TTC549 (cell line): ENCODE measurements around the gene PLEKHG3.
A peak's percentile ranks its signal among the peaks of the same experiment; 100 is the strongest.
"Not testable (repeated sequence)": the region's sequence is repeated elsewhere in the genome, so short reads cannot be mapped to it uniquely, and the experiment has no call there.

Source experiments
- FAIRE-seq: peaks from 2 replicates; lab custom pipeline; 2012; peaks lifted over from hg19 to GRCh38; lab: Jason Lieb, UNC

The PLEKHG3 gene

DNA sequence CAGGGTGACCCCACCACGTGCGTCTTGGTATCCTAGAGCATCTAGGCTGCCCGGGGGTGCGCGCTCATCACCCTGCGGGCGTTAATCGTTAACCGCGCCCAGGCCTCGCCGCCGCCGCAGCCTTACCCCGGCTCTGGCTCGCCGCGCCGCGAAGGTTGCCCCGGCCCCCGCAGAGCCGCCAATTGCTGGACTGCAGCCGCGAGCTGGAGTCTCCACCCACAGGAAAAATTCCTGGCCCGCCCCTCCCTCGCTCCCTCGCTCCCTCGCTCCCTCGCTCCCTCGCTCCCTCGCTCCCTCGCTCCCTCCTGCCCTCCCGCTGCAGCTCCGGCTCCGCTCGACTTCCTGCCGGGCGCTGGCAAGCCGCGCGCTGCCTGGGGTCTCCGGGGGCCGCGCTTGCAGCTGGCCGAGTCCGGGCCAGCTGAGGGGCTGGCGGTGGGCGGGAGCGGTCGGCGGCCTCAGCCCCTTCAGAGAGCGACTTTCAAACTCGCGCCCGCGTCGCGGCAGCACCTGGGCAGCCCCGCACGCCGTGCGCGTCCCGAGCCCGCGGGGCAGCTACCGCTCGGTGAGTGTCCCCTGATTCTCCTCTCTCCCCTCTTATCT lies at the start of gene PLEKHG3:
PLEKHG3 (plus strand) TSS at position 282 of the 600 bp plus-strand sequence. CDS start 23,208 bp downstream, outside the sequence.
- FAIRE-seq, result no peak

DNA sequence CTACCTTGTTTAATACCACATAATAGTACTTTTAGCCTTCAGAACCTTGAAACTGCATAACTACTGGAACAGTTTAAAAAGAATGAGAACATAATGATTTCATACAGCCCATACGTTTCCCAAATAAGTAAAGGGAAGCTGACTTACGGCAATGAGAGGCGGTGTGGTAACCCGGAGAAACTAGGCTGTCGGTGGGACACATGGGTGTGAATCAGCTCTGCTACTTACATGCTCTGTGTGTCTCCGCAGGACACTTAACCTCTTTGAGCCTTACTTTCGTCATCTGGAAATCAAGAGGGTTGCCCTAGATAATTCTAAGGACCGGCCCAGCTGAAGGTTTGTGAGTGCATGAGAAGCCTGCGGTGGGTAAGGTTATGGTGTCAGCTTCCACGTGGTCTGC lies 49.3 kb upstream of the PLEKHG3 start:
- FAIRE-seq, result no peak

DNA sequence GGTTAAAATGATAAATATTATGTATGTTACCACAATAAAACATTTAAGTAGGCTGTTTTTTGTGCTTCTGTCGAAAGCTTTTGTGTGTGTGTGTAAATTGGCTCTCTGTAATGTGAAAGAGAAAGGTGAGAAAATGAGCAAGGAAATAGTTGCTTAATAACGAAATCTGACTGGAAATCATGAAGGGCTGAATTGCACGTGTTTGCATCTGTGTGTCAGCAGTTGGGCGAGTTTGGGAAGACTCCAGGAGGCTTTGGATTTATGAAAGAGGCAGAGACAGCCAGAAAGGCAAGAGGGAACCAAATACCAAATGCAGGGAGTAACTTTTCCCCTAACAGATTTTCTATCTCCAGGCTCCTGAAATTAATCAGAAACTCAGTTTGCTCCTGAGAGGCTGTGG lies 47.2 kb upstream of the PLEKHG3 start:
- no peak for FAIRE-seq

DNA sequence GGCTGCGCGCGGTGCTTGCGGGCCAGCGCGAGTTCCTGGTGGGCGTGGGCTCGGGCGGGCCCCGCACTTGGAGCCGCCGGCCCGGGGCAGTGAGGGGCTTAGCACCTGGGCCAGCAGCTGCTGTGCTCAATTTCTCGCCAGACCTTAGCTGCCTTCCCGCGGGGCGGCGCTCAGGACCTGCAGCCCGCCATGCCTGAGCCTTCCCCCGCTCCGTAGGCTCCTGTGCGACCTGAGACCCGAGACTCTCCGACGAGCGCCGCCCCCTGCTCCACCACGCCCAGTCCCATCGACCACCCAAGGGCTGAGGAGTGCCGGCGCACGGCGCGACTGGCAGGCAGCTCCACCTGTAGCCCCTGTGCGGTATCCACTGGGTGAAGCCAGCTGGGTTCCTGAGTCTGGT lies 46.0 kb upstream of the PLEKHG3 start:
- FAIRE-seq, result no peak

DNA sequence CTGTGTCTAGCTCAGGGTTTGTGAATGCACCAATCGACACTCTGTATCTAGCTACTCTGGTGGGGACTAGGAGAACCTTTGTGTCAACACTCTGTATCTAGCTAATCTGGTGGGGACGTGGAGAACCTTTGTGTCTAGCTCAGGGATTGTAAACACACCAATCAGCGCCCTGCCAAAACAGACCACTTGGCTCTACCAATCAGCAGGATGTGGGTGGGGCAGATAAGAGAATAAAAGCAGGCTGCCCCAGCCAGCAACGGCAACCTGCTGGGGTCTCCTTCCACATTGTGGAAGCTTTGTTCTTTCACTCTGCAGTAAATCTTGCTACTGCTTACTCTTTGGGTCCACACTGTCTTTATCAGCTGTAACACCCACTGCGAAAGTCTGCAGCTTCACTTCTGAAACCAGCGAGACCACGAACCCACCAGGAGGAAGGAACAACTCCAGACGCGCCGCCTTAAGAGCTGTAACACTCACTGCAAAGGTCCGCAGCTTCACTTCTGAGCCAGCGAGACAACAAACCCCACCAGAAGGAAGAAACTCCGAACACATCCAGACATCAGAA lies 45.4 kb upstream of the PLEKHG3 start:
- FAIRE-seq, result not testable (repeated sequence)

DNA sequence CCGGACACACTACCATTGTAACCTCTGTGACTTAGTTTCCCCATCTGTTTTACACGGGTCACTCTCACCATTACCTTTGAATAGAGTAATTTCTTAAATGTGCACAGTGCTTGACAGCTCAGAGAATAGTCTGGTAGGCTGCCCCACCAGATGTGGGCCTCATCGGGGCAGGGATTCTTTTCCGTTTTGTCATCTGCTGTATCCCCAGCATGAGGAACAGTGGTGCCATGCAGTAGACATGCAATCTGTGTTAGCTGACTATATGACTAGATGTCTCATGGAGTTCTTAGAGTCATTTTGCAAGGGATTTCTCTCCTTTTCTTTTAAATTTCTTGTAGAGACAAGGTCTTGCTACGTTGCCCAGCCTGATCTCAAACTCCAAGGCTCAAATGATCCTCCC lies 44.9 kb upstream of the PLEKHG3 start:
- no peak for FAIRE-seq

DNA sequence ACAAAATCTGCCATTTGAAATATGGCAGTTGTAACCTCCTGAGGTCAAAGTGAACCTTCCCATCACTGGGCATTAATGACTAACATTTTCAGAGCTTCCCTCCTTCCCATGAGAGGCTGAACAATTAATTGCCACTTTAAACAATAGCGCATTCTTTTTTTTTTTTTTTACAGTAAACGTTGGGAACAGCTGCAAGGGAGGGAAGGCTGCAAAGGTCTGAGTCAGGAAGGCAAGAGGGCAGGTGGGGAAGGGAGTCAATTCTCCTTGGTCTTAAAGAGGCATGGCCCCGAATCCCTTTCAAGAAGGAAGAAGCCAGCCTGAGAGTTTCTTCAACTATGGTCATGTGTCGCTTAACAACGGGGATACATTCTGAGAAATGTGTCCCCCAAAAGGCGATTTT lies 41.0 kb upstream of the PLEKHG3 start:
- FAIRE-seq, result no peak

DNA sequence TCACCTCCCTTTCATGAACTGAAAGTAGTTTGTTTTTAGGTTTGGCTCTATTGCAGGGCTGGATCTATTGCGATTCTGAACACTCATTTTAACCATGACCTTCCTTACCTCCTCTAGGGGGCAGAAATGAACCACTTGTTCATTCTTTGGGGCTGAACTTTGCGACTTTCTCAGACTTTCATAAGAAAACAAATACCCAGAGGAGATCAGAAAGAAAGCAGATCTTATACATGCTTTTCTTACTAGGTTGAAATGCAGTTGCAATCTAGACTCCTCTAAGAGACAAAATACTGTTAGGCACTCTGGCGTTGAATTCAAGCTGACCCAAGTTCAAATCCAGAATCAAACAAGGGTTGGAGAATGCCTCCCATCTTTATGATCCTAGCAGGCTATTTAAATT lies 32.6 kb upstream of the PLEKHG3 start:
- FAIRE-seq, result peak; percentile 82

DNA sequence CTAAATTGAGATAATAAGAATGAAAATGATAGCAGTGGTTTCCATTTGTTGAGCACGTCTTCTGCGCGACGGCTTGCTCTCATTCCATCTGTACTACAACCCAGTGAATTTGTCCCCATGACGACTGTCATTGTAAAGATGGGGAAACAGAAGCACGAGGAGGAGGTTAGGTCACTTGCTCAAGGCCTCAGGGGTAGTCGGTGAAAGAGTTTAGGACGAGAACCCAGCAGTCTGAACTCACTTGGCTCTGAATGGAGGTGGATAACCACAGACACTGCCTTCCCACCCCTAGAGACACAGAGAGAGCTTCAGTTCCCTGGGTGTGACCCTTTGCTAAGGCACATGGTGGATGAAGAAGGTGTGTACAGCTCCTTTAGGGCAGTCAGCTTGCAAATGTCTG lies 30.9 kb upstream of the PLEKHG3 start:
- no peak for FAIRE-seq

DNA sequence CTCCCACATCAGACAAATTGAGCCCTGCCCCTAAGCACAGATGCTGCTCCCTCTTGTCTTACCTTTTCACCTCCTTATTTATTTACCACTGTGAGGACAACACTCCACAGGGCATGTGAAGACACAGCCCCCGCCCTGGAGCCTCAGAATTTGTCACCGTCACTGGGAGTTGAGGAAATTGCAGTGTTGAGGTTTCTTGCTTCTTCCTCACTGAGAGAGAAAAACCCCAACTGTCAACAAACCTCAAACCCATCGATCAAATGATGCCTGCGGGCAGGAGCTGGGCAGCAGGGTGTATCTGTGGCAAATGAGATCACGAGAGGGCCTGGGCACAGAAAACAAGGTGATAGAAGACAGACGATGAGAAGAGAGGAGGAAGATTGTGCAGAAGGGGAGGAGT lies 30.5 kb upstream of the PLEKHG3 start:
- FAIRE-seq, result no peak

DNA sequence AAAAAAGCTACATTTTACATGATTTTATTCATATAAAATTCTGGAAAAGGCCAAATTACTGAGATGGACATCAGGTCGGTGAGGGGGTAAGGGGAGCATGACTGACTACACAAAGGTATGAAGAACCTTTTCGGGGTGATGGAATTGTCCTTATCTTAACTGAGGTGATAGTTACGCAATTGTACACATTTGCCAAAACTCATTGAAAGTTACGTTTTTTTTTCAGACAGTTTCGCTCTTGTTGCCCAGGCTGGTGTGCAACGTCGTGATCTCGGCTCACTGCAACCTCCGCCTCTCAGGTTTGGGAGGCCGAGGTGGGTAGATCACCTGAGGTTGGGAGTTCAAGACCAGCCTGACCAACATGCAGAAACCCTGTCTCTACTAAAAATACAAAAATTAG lies 29.4 kb upstream of the PLEKHG3 start:
- FAIRE-seq, result no peak

DNA sequence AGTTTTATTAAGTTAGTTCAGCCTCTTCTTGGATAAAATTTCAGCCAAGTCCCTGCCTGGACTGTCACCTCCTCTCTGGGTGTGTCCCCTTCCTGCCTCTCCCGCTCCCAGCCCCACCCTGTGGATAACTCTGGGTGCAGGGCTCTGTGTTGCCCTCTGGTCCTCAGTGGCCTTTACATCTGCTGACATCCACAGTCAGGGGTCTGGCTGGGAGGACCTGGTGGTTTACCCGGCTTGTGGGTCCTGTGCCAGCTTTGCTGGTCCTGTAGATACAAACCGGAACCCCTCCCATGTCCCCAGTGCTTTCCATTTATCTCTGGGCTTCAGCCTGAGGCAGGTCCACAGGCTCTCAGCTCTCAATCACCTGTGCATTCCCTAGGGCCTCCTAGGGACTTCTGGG lies 28.9 kb upstream of the PLEKHG3 start:
- no peak for FAIRE-seq

DNA sequence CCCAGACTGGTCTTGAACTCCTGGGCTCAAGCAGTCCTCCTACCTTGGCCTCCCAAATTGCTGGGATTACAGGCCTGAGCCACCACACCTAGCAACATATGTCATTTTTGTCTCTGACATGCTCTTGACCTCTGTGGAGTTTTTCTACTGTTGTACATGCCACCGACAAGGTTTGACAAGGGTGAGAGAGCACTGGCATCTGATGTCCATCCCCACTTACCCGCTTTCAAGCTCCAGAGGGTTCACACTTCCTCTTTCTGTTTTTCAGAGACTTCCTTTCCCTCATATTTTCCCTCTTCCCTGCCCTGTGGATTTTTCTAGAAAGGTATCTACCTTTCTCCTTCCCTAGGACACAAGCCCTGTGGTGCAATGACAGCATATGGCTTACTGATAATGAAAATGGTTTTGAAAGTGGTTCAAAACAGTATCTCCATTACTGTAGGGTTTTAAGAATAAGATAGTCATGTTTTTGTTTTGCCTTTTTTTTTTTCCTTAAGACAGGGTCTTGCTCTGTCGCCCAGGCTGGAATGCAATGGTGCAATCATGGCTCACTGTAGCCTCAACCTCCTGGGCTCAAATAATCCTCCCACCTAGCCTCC lies 27.7 kb upstream of the PLEKHG3 start:
- FAIRE-seq, result no peak

DNA sequence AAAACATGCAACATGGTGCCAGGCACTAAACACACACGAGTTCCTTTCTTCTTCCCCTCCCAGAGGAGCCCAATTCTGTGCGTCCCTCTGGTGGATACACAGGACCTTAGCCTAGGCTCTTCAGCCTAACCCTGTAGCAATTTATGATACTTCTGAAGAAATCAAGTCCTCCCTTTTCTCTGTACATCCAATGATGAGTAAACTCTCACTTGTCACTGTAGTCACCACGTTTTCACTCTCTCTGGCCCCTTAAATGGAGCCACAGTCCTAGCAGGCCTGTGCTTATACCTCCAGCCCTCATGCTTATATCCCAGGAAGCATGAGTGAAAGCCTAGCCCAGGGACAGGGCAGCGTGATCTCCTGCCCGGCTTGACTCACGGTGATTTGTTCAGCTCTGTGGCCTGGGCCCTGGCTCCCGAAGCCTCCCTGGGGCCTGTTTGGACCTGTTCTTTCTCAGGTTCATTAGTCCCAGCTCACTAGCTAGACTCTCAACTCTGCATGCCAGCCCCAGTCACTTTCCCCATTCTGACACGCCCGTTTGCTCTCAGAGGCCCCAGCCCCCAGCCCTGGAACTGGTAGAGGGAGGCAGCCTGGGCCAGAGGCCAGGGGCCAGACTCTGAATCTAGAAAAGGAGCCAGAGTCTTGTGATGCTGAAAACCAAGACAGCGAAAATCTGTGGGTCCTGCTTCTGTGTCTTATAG lies 24.1 kb upstream of the PLEKHG3 start:
- FAIRE-seq, result no peak

DNA sequence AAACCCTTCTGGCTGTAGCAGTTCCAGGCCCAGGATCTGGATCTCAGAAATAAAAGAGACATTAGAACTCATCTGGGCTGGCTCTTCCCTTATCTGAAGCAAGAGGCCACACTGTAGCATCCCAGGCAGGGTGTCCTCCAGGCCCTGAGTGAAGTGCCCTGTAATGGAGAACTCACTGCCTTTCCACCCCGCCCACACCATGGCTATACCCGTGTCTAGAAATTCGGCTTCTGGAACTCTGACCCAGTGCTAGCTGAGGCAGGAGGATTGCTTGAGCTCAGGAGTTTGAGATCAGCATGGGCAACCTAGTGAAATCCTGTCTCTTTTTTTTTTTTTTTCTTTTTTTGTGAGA lies 23.5 kb upstream of the PLEKHG3 start:
- FAIRE-seq, result no peak

DNA sequence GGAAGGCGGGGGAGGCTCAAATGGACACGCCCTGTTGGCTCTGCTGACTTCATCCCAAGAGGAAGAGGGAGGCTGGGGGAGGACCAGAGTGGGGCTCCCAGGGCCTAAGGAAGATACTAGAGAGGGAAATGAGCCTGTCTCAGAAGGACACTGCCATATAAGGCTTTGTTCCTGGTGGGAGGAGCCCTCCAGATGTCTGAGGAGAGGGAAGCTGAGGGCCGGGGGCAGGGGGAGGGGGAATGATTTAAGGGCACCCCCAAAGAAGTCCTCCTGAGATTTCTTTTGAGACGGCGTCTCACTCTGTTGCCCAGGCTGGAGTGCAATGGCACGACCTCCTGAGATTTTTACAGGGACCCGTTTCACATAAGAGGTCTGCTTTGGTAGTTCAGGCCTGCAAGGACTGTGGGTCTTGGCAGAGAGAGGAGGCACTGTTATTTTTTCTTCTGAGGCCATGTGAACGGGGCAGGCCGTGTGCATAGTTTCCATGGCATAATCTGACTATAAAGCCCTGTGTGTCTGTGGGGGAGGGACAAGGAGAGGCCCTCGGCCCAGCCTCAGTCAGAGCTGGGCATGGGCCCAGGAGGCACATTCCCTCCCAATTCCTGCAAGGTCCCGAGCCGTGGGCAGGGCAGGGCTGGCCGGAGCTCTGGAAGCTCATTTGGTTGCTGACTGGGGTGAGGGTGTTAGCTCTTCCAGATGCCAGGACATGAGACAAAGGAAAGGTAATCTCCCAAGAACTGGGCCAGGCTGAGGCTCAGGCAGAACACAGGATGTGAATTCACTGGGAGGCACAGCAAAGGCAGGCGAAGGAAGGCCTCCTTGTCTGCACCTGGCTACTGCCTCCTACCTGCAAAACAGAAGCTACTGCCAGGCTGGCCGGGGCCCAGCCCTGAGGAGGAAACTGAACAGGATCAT lies 22.2 kb upstream of the PLEKHG3 start:
- FAIRE-seq, result no peak

DNA sequence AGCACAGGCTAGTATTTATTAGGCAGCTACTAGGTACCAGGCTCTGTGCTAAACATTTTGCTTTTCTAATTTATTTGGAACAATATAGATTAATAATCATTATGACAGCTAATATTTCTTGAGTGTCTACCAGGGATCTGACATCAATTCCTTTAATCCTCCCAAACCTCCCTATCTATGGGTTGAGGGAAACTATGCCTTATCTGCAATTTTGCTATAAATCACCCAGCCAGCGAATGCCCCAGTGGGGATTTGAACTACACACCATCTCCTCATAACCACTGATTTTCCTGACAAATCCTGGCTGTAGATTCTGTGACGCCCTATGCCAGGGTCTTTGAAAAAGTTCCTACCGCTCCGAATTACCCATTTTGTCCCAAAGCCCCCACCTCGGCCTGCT lies 21.4 kb upstream of the PLEKHG3 start:
- no peak for FAIRE-seq

DNA sequence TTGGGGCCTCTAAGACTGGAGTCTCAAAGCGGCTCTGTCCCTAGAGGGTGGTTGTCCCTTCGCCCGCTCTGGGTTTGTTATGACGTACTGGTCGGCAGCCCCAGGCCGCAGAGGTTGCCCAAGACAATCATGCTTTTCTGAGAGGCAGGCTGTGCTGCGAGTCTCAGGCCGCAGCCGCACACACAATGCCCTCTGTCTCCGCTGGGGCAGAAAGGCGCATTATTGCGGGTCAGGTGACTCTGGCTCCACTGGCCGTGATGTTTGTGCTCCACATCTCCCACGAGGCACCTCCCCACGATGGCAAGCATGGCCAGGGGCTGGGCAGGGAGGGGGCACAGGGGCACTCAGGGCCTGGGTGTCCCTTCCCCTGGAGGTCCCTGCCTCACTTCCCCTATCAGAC lies 21.0 kb upstream of the PLEKHG3 start:
- no peak for FAIRE-seq

DNA sequence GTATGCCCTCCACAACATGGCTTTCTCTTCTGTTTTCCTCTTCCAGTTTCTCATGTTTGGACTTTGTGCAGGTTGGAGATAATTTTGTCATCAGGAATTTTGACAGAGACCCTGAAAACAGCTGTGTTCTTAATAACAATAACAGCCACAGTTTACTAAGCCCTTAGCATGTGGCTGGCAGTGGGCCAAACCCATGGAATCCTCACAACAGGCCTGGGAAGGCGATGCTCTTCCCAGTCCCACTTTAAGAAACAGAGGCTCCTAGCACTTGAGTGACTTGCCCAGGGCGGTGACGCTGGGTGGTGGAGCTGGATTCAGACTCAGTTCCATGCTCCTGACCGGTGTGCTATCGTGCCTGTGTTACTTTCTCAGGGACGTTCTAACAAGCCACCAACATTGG lies 20.1 kb upstream of the PLEKHG3 start:
- no peak for FAIRE-seq

DNA sequence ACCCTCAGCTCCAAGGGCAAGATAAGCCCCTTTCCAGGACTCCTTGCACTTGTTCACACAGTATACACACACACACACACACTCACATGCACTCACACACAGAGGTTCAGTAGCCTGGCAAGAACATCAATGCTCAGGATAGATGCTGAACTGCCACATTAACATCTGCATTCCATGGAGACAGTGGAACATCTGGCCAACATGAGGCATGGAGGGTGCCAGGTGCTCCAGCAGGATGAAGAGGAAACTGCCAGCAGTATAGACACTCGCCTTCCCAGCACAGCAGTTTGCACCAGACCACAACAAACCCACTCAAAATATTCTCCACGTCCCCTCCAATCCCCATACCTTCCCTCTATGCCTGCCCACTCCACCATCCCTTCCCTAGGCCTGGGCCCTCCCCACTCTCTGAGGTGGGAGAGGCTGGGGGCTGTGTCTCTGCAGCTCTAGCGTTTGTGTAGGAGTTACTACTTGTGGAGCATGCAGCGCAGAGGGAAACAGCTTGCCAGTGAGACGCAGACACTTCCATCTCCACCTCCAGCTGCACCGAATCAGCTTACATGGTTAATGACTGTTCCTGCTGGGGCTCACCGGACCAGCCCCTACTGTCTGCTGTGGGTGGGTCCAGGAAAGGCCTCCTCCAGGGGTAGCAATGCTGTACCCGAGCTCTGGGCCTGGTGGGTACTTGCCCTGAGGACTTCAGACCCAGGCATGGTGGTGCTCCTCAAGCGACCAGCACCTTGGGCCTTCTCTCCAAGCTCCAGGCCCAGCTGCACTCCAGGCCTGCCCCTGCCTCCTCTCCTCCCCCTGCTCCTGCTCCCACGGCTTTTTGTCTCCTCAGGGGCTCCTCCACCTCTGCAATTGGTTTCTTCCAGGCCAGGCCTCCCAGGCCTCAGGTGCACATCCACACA lies 18.6 kb upstream of the PLEKHG3 start:
- FAIRE-seq, result no peak

DNA sequence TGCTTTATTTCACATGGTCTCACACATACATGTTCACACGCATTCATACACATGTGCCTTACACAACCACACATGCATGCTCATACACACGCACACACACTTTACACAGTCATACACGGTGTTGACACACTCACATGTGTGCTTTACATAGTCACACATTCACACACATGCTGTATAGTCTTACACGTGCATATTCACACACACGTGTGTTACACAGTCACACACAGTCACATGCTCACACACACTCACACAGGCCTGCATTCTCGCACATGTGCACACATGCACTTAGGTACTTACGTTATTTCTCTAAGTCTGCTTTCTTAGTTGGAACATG lies 18.0 kb upstream of the PLEKHG3 start:
- FAIRE-seq, result no peak

DNA sequence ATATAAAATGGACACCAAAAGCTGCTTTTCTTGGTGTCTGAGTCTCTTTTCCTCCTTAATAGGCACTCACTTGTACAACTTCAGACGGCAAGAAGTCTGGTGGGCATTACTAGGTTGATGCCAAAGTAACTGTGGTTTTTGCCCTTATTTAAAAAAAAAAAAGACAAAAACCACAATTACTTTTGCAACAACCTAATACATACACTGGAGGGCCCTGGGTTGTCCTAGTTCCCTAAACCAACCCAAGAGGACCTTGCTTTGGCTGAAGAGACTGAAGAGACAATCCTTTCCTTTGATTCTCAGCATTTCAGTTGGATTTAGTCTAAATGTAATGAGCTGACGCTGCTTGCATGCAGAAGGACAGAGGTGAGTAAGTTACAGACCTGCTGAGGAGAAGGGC lies 16.2 kb upstream of the PLEKHG3 start:
- no peak for FAIRE-seq
